ENCODE data around the gene HABP4. TPM values are rescaled to one million over a fixed set of nuclear protein-coding genes. Genes with fewer than 3 reads are reported as not detected.

HABP4 gene
- total and polyA plus RNA-seq, 9 of the 15 experiments (the other 6 are each of a cell fraction or from before 2014, with no cell fraction given): 0.38 to 2.4 (median 1.9) TPM

DNA sequence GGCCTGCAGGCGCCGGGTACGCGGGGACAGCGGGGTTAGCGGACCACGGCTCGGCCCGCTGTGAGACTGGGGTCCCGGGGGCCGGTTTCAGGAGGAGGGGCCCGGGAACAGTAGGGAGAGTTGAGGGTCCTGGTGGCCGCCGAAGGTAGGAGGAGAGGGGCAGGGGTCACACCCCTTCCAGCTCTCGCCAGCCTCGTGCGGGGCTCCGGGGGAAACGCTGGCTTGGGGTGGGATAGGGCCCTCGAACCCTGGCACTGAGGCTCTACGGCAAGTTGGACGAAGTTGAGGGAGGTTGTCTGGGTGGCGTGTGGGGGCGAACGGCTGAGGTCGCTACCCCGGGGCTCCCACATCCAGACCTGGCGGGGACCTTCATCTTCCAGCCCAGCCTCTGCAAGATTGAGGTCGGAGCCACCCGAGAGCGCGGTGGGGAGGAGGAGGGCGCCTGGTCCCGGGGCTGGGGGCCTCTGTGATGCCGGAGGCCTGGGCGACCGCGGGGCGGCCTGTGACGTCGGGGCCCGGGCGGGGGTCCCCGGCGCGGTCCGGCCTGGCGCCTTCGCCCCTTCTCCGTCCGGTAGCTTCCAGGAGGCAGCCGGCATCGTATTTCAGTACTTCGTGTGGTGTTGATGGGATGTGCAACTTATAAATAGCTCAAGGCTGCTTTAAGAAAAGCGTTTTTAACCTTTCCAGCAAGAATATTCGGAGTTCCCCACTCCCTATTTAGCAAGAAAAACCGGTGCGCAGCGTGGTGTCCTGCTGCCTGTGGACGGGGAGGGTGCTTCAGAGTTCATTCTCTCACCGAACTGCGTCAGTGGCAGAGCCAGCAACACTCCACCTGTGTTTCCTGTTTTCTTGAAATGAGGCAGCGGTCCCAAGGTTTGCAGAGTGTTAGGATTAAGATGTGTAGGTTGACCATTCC is 902 bp downstream of the HABP4 start:
- Histone ChIP-seq H3K27me3 (ENCODE audit: control insufficient read depth in 2 of 2, insufficient read depth in 2 of 2, low read length in 2 of 2) (peaks cover 2 to 14% of the 10 kb centered on the region in 2 experiments; a peak in 2 of 5 replicates), H3K9ac (ENCODE audit: insufficient read depth in 1 of 2, low read depth in 2 of 2, low read length in 2 of 2) (peak overlapping the region in 1 of 2 experiments; percentile 88; a peak in 2 of 4 replicates), H3K4me1 (replicated peaks in 1 of 2; ENCODE audit: control insufficient read depth in 2 of 2, insufficient read depth in 2 of 2, low read length in 2 of 2) (peaks cover 2 to 18% of the 10 kb centered on the region in 2 experiments; a peak in 3 of 5 replicates), H3K4me3 (peak overlapping the region; percentile 58), H3K4me2 (ENCODE audit: insufficient read depth, low read length) (peak overlapping the region; percentile 69), H3K79me2 (ENCODE audit: control insufficient read depth, insufficient read depth, low read length) (no peaks in the 10 kb centered on the region; the same call in 2 of the 3 replicates), H3K9me1 (ENCODE audit: control insufficient read depth, insufficient read depth, low read length) (no peaks in the 10 kb centered on the region), H3K36me3 (ENCODE audit: control insufficient read depth, insufficient read depth, low read length) (no peaks in the 10 kb centered on the region), H3K9me3 (replicated peaks; ENCODE audit: control insufficient read depth, insufficient read depth, low read depth, low read length) (no peaks in the 10 kb centered on the region), H3K27ac (ENCODE audit: extremely low read depth, low read depth, low read length) (no peak overlapping the region), H4K20me1 (replicated peaks; ENCODE audit: control insufficient read depth, insufficient read depth, low read length) (no peaks in the 10 kb centered on the region), H2AFZ (ENCODE audit: low read depth, low read length) (peak overlapping the region; percentile 91)
- in situ Hi-C loops (cut with MboI) (no loop called here), intact Hi-C loops (cut with micrococcal nuclease) (no loop called here)
- ChIA-PET POLR2A (interaction anchor here (1.4 to 1.8 kb wide), 3 partner anchors 9 to 24 kb away, joined by 5 to 9 read pairs (median 7); no protein-coding TSS in a partner anchor), CTCF (ENCODE audit: low intra/inter-chr PET ratio) (no interaction called here)
- DNase-seq (ENCODE audit: extremely low read depth in 1 of 4, low spot score in 3 of 4): no peak
- no peak for FAIRE-seq
- ATAC-seq: no peak
- 49% methylated on average over 22 of the region's 63 CpGs for WGBS (ENCODE audit: insufficient coverage, low coverage, missing lambda C conversion rate)
- TSS peak; percentile 44 for BruUV-seq (replicated peaks)
- TF ChIP-seq CREB1 (IDR thresholded peaks at IDR 0.05): no peak
- peak; percentile 35; the same call in 1 of the 2 replicates for TF ChIP-seq CREB1 (CRISPR knock-in tag; IDR thresholded peaks at IDR 0.05)
- no peak for TF ChIP-seq CBFB (CRISPR knock-in tag; IDR thresholded peaks at IDR 0.05)
- TF ChIP-seq, protein P1, sequence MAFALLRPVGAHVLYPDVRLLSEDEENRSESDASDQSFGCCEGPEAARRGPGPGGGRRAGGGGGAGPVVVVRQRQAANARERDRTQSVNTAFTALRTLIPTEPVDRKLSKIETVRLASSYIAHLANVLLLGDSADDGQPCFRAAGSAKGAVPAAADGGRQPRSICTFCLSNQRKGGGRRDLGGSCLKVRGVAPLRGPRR (CRISPR knock-in tag; IDR thresholded peaks at IDR 0.05): no peak
- TF ChIP-seq, protein P2, sequence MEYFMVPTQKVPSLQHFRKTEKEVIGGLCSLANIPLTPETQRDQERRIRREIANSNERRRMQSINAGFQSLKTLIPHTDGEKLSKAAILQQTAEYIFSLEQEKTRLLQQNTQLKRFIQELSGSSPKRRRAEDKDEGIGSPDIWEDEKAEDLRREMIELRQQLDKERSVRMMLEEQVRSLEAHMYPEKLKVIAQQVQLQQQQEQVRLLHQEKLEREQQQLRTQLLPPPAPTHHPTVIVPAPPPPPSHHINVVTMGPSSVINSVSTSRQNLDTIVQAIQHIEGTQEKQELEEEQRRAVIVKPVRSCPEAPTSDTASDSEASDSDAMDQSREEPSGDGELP (CRISPR knock-in tag; IDR thresholded peaks at IDR 0.05; ENCODE audit: borderline replicate concordance): peak; percentile 48; the same call in 1 of the 2 replicates
- TF ChIP-seq, protein P3, sequence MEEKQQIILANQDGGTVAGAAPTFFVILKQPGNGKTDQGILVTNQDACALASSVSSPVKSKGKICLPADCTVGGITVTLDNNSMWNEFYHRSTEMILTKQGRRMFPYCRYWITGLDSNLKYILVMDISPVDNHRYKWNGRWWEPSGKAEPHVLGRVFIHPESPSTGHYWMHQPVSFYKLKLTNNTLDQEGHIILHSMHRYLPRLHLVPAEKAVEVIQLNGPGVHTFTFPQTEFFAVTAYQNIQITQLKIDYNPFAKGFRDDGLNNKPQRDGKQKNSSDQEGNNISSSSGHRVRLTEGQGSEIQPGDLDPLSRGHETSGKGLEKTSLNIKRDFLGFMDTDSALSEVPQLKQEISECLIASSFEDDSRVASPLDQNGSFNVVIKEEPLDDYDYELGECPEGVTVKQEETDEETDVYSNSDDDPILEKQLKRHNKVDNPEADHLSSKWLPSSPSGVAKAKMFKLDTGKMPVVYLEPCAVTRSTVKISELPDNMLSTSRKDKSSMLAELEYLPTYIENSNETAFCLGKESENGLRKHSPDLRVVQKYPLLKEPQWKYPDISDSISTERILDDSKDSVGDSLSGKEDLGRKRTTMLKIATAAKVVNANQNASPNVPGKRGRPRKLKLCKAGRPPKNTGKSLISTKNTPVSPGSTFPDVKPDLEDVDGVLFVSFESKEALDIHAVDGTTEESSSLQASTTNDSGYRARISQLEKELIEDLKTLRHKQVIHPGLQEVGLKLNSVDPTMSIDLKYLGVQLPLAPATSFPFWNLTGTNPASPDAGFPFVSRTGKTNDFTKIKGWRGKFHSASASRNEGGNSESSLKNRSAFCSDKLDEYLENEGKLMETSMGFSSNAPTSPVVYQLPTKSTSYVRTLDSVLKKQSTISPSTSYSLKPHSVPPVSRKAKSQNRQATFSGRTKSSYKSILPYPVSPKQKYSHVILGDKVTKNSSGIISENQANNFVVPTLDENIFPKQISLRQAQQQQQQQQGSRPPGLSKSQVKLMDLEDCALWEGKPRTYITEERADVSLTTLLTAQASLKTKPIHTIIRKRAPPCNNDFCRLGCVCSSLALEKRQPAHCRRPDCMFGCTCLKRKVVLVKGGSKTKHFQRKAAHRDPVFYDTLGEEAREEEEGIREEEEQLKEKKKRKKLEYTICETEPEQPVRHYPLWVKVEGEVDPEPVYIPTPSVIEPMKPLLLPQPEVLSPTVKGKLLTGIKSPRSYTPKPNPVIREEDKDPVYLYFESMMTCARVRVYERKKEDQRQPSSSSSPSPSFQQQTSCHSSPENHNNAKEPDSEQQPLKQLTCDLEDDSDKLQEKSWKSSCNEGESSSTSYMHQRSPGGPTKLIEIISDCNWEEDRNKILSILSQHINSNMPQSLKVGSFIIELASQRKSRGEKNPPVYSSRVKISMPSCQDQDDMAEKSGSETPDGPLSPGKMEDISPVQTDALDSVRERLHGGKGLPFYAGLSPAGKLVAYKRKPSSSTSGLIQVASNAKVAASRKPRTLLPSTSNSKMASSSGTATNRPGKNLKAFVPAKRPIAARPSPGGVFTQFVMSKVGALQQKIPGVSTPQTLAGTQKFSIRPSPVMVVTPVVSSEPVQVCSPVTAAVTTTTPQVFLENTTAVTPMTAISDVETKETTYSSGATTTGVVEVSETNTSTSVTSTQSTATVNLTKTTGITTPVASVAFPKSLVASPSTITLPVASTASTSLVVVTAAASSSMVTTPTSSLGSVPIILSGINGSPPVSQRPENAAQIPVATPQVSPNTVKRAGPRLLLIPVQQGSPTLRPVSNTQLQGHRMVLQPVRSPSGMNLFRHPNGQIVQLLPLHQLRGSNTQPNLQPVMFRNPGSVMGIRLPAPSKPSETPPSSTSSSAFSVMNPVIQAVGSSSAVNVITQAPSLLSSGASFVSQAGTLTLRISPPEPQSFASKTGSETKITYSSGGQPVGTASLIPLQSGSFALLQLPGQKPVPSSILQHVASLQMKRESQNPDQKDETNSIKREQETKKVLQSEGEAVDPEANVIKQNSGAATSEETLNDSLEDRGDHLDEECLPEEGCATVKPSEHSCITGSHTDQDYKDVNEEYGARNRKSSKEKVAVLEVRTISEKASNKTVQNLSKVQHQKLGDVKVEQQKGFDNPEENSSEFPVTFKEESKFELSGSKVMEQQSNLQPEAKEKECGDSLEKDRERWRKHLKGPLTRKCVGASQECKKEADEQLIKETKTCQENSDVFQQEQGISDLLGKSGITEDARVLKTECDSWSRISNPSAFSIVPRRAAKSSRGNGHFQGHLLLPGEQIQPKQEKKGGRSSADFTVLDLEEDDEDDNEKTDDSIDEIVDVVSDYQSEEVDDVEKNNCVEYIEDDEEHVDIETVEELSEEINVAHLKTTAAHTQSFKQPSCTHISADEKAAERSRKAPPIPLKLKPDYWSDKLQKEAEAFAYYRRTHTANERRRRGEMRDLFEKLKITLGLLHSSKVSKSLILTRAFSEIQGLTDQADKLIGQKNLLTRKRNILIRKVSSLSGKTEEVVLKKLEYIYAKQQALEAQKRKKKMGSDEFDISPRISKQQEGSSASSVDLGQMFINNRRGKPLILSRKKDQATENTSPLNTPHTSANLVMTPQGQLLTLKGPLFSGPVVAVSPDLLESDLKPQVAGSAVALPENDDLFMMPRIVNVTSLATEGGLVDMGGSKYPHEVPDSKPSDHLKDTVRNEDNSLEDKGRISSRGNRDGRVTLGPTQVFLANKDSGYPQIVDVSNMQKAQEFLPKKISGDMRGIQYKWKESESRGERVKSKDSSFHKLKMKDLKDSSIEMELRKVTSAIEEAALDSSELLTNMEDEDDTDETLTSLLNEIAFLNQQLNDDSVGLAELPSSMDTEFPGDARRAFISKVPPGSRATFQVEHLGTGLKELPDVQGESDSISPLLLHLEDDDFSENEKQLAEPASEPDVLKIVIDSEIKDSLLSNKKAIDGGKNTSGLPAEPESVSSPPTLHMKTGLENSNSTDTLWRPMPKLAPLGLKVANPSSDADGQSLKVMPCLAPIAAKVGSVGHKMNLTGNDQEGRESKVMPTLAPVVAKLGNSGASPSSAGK (IDR thresholded peaks at IDR 0.05): peak; percentile 33; the same call in 1 of the 2 replicates
- TF ChIP-seq ZFX (CRISPR knock-in tag; IDR thresholded peaks at IDR 0.05): peak; percentile 37; the same call in 1 of the 2 replicates
